Measurements from ENCODE around the gene IRX3.

IRX3 gene

GRCh38 chr16:54246454-54246821 is 40.1 kb downstream of the IRX3 start:
- no peak for DNase-seq (ENCODE audit: low read depth)
- in situ Hi-C loops (cut with HindIII; ENCODE audit: low sequenced_read_pairs) = no loop called here
- TF ChIP-seq, protein P1, sequence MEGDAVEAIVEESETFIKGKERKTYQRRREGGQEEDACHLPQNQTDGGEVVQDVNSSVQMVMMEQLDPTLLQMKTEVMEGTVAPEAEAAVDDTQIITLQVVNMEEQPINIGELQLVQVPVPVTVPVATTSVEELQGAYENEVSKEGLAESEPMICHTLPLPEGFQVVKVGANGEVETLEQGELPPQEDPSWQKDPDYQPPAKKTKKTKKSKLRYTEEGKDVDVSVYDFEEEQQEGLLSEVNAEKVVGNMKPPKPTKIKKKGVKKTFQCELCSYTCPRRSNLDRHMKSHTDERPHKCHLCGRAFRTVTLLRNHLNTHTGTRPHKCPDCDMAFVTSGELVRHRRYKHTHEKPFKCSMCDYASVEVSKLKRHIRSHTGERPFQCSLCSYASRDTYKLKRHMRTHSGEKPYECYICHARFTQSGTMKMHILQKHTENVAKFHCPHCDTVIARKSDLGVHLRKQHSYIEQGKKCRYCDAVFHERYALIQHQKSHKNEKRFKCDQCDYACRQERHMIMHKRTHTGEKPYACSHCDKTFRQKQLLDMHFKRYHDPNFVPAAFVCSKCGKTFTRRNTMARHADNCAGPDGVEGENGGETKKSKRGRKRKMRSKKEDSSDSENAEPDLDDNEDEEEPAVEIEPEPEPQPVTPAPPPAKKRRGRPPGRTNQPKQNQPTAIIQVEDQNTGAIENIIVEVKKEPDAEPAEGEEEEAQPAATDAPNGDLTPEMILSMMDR (IDR thresholded peaks at IDR 0.05; ENCODE audit: low read depth, low read length, missing control alignments) = no peak
- no peak overlapping the region for H3K4me3 ChIP-seq (ENCODE audit: low read depth, low read length)

DNA sequence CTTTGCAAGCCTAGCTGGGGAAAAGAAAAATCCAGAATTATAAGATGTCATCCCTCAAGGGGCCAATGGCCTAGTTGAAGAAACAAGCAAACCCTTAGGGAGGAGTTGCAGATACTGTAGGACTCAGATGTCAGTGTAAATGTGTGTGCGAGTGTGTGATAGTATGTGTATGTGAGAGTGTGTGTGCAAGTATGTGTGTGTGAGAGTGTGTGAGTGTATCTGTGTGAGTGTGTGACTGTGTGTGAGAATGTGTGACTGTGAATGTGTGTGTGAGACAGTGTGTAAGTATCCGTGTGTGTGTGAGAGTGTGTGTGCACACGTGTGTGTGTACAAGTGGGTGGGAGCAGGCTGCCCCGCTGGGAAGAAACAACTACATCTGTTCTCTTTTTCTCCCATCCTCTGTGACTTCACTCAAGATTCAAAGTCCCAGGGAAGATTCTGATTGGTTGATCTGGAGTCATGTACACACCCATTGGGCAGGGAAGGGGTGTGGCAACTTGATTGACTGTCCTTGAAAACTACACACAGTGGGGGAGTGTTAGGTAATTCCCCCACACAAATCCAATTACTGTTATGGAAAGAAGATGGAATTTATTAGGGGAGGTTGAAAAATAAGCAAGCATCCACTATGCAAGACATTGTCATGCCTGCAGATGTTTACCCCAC is 40.7 kb downstream of the IRX3 start:
- TF ChIP-seq, protein P1 (IDR thresholded peaks at IDR 0.05; ENCODE audit: low read depth, low read length, missing control alignments) = no peak
- DNase-seq (ENCODE audit: low read depth) = no peak
- in situ Hi-C loops (cut with HindIII; ENCODE audit: low sequenced_read_pairs) = no loop called here

GRCh38 chr16:54244061-54244886 is 42.3 kb downstream of the IRX3 start:
- in situ Hi-C loops (cut with HindIII; ENCODE audit: low sequenced_read_pairs) = no loop called here
- TF ChIP-seq, protein P1 (IDR thresholded peaks at IDR 0.05; ENCODE audit: low read depth, low read length, missing control alignments) = no peak
- DNase-seq (ENCODE audit: low read depth) = no peak
- no peak overlapping the region for H3K4me3 ChIP-seq (ENCODE audit: low read depth, low read length)

More for the DNA sequence above, 40.7 kb downstream of the IRX3 start:
- no peak overlapping the region for H3K4me3 ChIP-seq (ENCODE audit: low read depth, low read length)

- in situ Hi-C loops (cut with HindIII; ENCODE audit: low sequenced_read_pairs) = no loop called here
- no peak for DNase-seq (ENCODE audit: low read depth)
- no peak overlapping the region for H3K4me3 ChIP-seq (ENCODE audit: low read depth, low read length)
- TF ChIP-seq, protein P1 (IDR thresholded peaks at IDR 0.05; ENCODE audit: low read depth, low read length, missing control alignments) = no peak
Measured at GRCh38 chr16:54243202-54243601, 43.4 kb downstream of the IRX3 start.

DNA sequence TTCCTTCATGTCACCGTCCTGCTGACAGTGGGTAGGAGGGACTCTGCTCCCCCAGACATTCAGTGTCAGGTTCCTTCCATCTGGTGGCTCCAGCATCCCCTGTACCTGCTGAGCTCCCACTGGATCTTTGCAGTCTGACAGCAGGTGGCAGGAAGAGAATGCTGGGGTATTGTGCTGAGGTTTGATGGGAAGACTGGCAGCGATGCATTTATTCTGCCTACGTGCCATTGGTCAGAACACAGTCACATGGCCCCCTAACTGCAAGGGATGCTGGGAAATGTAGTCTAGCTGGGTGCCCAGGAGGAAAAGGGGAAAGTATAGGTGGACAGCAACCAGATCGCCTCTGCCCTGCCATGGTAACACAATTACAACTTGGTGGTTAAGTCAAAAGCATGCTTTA is 44.4 kb downstream of the IRX3 start:
- in situ Hi-C loops (cut with HindIII; ENCODE audit: low sequenced_read_pairs) = no loop called here
- H3K4me3 ChIP-seq (ENCODE audit: low read depth, low read length) = no peak overlapping the region
- no peak for DNase-seq (ENCODE audit: low read depth)
- TF ChIP-seq, protein P1 (IDR thresholded peaks at IDR 0.05; ENCODE audit: low read depth, low read length, missing control alignments) = no peak

- in situ Hi-C loops (cut with HindIII; ENCODE audit: low sequenced_read_pairs) = no loop called here
- no peak overlapping the region for H3K4me3 ChIP-seq (ENCODE audit: low read depth, low read length)
- TF ChIP-seq, protein P1 (IDR thresholded peaks at IDR 0.05; ENCODE audit: low read depth, low read length, missing control alignments) = no peak
- DNase-seq (ENCODE audit: low read depth) = no peak
Measured at GRCh38 chr16:54241525-54241924, 45.1 kb downstream of the IRX3 start.
